OCI-LY7 (cell line): Measurements from ENCODE around the gene SKA2.

Source experiments
- CTCF ChIP-seq: fragments of 200-600 bp; sonication (generic); conservative IDR thresholded peaks from 2 replicates; pipeline ENCODE4 v1.5.1; 2014; ENCODE audit warnings: mild to moderate bottlenecking, antibody characterized with exemption, low read length, moderate library complexity, mixed read lengths
- EZH2phosphoT487 ChIP-seq: fragments of 200-600 bp; sonication (generic); IDR thresholded peaks from 2 replicates; pipeline ENCODE4 v1.6.1; 2018; ENCODE audit warnings: low read depth, borderline replicate concordance, mild to moderate bottlenecking, mixed run types, antibody characterized with exemption, low read length, moderate library complexity, mixed read lengths

GRCh38 chr17:59124665-59125064 lies 30.3 kb downstream of the SKA2 start:
- TF ChIP-seq CTCF (no peak), EZH2phosphoT487 (no peak)
